ENCODE data around the gene FOXR1.

GRCh38 chr11:118938491-118939403, 32.8 kb upstream of the FOXR1 start:
- TF ChIP-seq, protein P1, sequence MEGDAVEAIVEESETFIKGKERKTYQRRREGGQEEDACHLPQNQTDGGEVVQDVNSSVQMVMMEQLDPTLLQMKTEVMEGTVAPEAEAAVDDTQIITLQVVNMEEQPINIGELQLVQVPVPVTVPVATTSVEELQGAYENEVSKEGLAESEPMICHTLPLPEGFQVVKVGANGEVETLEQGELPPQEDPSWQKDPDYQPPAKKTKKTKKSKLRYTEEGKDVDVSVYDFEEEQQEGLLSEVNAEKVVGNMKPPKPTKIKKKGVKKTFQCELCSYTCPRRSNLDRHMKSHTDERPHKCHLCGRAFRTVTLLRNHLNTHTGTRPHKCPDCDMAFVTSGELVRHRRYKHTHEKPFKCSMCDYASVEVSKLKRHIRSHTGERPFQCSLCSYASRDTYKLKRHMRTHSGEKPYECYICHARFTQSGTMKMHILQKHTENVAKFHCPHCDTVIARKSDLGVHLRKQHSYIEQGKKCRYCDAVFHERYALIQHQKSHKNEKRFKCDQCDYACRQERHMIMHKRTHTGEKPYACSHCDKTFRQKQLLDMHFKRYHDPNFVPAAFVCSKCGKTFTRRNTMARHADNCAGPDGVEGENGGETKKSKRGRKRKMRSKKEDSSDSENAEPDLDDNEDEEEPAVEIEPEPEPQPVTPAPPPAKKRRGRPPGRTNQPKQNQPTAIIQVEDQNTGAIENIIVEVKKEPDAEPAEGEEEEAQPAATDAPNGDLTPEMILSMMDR (IDR thresholded peaks at IDR 0.05) = no peak
- TF ChIP-seq POLR2AphosphoS5 (IDR thresholded peaks at IDR 0.05) = no peak

Data from breast epithelium (tissue), 3 donors.